ENCODE results near the gene RAB41.
"Not testable (repeated sequence)": the region's sequence is repeated elsewhere in the genome, so short reads cannot be mapped to it uniquely, and the experiment has no call there.

The RAB41 gene

DNA sequence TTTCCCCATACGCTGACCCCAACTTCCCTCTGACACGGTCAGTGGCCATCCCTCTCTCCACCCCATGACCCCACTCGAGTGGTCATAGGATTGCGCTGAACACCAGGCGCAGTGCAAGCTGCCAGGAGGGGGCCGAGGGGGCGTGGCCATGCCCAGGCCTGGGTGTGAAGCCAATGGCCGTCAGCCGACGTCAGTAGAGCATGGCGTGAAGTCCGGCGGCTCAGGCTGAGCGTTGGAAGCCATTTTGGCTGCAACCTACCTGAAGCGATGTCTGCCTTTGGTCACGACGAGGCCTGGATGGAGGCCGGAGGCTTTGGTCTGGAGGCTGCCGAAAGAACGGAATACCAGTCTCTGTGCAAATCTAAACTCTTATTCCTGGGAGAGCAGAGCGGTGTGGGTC, at the start of gene RAB41:
RAB41 (plus strand) TSS at position 222 of the 400 bp plus-strand sequence; CDS start at position 268, 46 bp downstream.
- H3K9me3 Mint-ChIP-seq, result peaks cover 51% of the 10 kb centered on the region
- H3K27me3 Mint-ChIP-seq (ENCODE audit: low read depth, poor library complexity), result peaks cover 11% of the 10 kb centered on the region
- H3K4me1 Mint-ChIP-seq, result no peaks in the 10 kb centered on the region
- no peak within 1 kb of the TSS for H3K4me3 Mint-ChIP-seq
- TF ChIP-seq, protein P1, sequence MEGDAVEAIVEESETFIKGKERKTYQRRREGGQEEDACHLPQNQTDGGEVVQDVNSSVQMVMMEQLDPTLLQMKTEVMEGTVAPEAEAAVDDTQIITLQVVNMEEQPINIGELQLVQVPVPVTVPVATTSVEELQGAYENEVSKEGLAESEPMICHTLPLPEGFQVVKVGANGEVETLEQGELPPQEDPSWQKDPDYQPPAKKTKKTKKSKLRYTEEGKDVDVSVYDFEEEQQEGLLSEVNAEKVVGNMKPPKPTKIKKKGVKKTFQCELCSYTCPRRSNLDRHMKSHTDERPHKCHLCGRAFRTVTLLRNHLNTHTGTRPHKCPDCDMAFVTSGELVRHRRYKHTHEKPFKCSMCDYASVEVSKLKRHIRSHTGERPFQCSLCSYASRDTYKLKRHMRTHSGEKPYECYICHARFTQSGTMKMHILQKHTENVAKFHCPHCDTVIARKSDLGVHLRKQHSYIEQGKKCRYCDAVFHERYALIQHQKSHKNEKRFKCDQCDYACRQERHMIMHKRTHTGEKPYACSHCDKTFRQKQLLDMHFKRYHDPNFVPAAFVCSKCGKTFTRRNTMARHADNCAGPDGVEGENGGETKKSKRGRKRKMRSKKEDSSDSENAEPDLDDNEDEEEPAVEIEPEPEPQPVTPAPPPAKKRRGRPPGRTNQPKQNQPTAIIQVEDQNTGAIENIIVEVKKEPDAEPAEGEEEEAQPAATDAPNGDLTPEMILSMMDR (IDR thresholded peaks at IDR 0.05), result no peak
- no peak within 1 kb of the TSS for H3K27ac Mint-ChIP-seq
- H3K36me3 Mint-ChIP-seq (ENCODE audit: low read depth), result peaks cover 13% of the 10 kb centered on the region
- DNase-seq, result no peak

DNA sequence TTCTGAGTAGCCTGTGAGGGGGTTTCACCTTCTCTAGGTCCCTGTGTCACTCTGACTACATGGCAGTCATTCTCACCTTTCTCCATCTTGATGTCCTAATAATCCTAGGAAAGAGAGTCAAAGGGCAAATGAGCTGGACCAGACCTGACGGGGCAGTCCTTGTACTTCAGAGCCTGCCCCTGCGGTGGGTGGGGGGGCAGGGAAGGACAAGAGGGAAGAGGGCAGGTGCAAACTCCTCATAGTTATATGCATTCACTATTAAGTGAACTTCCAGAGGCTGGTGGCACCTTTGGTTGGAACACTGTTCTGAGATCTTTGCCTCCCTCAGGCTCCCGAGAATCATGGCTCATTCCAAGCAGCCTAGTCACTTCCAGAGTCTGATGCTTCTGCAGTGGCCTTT, 47.6 kb upstream of the RAB41 start, which contains the start of gene AWAT1:
AWAT1 (plus strand) TSS at position 301 of the 400 bp plus-strand sequence; CDS start at position 342, 41 bp downstream.
- H3K36me3 Mint-ChIP-seq (ENCODE audit: low read depth), result no peaks in the 10 kb centered on the region
- no peak for DNase-seq
- H3K4me3 Mint-ChIP-seq, result no peak within 1 kb of the TSS
- peaks cover 4% of the 10 kb centered on the region for H3K27me3 Mint-ChIP-seq (ENCODE audit: low read depth, poor library complexity)
- no peak within 1 kb of the TSS for H3K27ac Mint-ChIP-seq
- TF ChIP-seq, protein P1 (IDR thresholded peaks at IDR 0.05), result no peak
- H3K4me1 Mint-ChIP-seq, result no peaks in the 10 kb centered on the region
- peaks cover 37% of the 10 kb centered on the region for H3K9me3 Mint-ChIP-seq

DNA sequence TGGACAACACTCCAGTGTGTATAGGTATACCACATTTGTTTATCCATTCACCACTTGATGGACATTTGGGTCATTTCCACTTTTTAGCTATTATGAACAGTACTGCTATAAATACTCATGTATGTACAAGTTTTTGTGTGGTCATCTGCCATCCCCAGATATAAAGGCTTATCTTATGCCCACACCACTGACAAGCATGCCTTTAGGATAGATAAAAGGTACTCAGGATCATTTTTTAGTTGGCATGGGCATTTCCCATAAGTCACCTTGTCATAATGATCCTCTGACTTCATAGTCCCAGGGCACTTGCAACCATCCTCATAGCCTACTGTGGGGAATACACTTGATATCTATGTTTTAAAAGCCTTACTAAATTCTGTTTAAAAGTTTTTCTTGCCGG, 41.2 kb upstream of the RAB41 start:
- no peak overlapping the region for H3K4me3 Mint-ChIP-seq
- DNase-seq, result no peak
- no peaks in the 10 kb centered on the region for H3K36me3 Mint-ChIP-seq (ENCODE audit: low read depth)
- H3K9me3 Mint-ChIP-seq, result peaks cover 39% of the 10 kb centered on the region
- TF ChIP-seq, protein P1 (IDR thresholded peaks at IDR 0.05), result no peak
- H3K4me1 Mint-ChIP-seq, result no peaks in the 10 kb centered on the region
- no peaks in the 10 kb centered on the region for H3K27me3 Mint-ChIP-seq (ENCODE audit: low read depth, poor library complexity)
- no peak overlapping the region for H3K27ac Mint-ChIP-seq

DNA sequence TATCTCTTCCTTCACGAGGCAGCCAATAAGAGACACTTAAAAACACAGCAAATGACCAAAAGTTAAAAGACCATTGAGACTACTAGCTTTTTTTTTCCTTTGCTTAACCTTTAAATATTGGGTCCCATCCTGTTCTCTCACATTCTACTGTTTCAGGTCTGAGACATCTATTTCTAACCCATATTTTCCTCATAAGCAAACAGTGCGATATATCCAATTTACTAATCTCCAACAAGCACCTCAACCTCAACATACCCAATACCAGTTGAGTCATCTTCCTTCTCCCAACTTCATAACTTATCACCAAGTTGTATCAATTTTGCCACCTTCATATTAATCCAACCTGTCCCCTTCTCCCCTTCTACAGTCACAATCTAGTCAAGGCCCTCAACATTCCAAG, 40.5 kb upstream of the RAB41 start:
- no peaks in the 10 kb centered on the region for H3K36me3 Mint-ChIP-seq (ENCODE audit: low read depth)
- TF ChIP-seq, protein P1 (IDR thresholded peaks at IDR 0.05), result no peak
- H3K27ac Mint-ChIP-seq, result no peak overlapping the region
- peaks cover 34% of the 10 kb centered on the region for H3K9me3 Mint-ChIP-seq
- H3K4me1 Mint-ChIP-seq, result no peaks in the 10 kb centered on the region
- no peak overlapping the region for H3K4me3 Mint-ChIP-seq
- DNase-seq, result no peak
- no peaks in the 10 kb centered on the region for H3K27me3 Mint-ChIP-seq (ENCODE audit: low read depth, poor library complexity)

DNA sequence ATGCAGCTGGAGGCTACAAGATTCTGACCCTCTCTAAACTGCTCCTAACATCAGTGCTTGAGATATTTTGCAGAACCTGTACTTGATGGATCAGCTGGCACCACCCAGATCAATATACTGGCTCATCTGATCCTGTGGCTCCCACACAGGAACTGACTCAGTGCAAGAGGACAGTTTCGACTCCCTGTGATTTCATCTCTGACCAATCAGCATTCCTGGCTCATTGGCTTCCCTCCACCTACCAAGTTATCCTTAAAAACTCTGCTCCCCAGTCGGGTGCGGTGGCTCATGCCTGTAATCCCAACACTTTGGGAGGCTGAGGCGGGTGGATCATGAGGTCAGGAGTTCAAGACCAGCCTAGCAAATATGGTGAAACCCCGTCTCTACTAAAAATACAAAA, 38.4 kb upstream of the RAB41 start:
- not testable (repeated sequence) for H3K4me3 Mint-ChIP-seq; H3K27me3 Mint-ChIP-seq (ENCODE audit: low read depth, poor library complexity); H3K4me1 Mint-ChIP-seq; DNase-seq; H3K27ac Mint-ChIP-seq; H3K36me3 Mint-ChIP-seq (ENCODE audit: low read depth)
- peaks cover 33% of the 10 kb centered on the region for H3K9me3 Mint-ChIP-seq

DNA sequence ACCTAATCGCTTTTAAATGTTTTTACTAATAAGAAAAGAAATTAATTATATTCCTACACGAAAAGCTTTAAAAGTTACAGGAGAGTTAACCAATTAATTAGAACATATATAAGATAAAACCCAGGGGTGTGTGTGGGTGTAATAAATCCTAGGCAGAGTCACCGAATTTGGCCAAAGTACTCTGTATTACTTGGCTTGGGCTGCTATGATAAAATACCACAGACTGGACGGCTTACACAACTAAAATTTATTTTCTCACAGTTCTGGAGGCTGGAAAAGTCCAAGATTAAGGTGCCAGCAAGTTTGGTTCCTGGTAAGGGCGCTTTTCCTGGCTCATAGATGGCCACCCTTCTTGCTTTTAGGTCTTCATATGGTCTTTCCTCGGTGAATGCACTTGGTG, 37.1 kb upstream of the RAB41 start:
- H3K36me3 Mint-ChIP-seq (ENCODE audit: low read depth), result no peaks in the 10 kb centered on the region
- H3K4me3 Mint-ChIP-seq, result no peak overlapping the region
- H3K9me3 Mint-ChIP-seq, result peaks cover 25% of the 10 kb centered on the region
- TF ChIP-seq, protein P1 (IDR thresholded peaks at IDR 0.05), result no peak
- no peaks in the 10 kb centered on the region for H3K27me3 Mint-ChIP-seq (ENCODE audit: low read depth, poor library complexity)
- H3K4me1 Mint-ChIP-seq, result no peaks in the 10 kb centered on the region
- no peak for DNase-seq
- no peak overlapping the region for H3K27ac Mint-ChIP-seq
